HG03520 (cell line): Measurements from ENCODE around the gene CORO2B.
"Not testable (repeated sequence)": the region's sequence is repeated elsewhere in the genome, so short reads cannot be mapped to it uniquely, and the experiment has no call there.

Experiments used
- ATAC-seq: cut with Tn5 transposase; IDR thresholded peaks from one replicate; pipeline ENCODE4 v1.9.1; 2021; ENCODE audit warnings: mild to moderate bottlenecking, moderate library complexity; ENCODE audit not compliant: unreplicated experiment

Gene CORO2B

GRCh38 chr15:68604840-68605478 is 26.2 kb downstream of the CORO2B start:
- ATAC-seq: not testable (repeated sequence)

- no peak for ATAC-seq
These were observed 27.6 kb downstream of the CORO2B start for GRCh38 chr15:68606375-68606774.

GRCh38 chr15:68608206-68608843 is 29.5 kb downstream of the CORO2B start:
- ATAC-seq: no peak

- no peak for ATAC-seq
These were observed 30.0 kb downstream of the CORO2B start for GRCh38 chr15:68608844-68609232.

- ATAC-seq: no peak
These were observed 30.8 kb downstream of the CORO2B start for GRCh38 chr15:68609629-68610028.

GRCh38 chr15:68610825-68611224 is 32.0 kb downstream of the CORO2B start:
- no peak for ATAC-seq

- no peak for ATAC-seq
These were observed 33.7 kb downstream of the CORO2B start for GRCh38 chr15:68612503-68612902.

GRCh38 chr15:68612979-68613740 is 34.4 kb downstream of the CORO2B start:
- ATAC-seq: no peak

- no peak for ATAC-seq
These were observed 35.7 kb downstream of the CORO2B start for GRCh38 chr15:68614286-68615035.

GRCh38 chr15:68615301-68615700 is 36.5 kb downstream of the CORO2B start:
- no peak for ATAC-seq

- ATAC-seq: no peak
These were observed 37.0 kb downstream of the CORO2B start for GRCh38 chr15:68615811-68616210.

- ATAC-seq: no peak
These were observed 37.6 kb downstream of the CORO2B start for GRCh38 chr15:68616397-68616796.

GRCh38 chr15:68617001-68617400 is 38.2 kb downstream of the CORO2B start:
- ATAC-seq: no peak

GRCh38 chr15:68617777-68618176 is 39.0 kb downstream of the CORO2B start:
- no peak for ATAC-seq

GRCh38 chr15:68618394-68618793 is 39.6 kb downstream of the CORO2B start:
- ATAC-seq: no peak

- no peak for ATAC-seq
These were observed 40.3 kb downstream of the CORO2B start for GRCh38 chr15:68618908-68619698.

GRCh38 chr15:68620721-68621527 is 42.1 kb downstream of the CORO2B start:
- no peak for ATAC-seq

GRCh38 chr15:68621535-68621934 is 42.7 kb downstream of the CORO2B start:
- ATAC-seq: no peak

GRCh38 chr15:68623301-68623892 is 44.6 kb downstream of the CORO2B start:
- ATAC-seq: no peak
